Measurements from ENCODE around the gene ZG16B. TPM values are rescaled to one million over a fixed set of nuclear protein-coding genes. Genes with fewer than 3 reads are reported as not detected.

ZG16B gene
- total RNA-seq, 1 experiment from 2014 or later: not detected

DNA sequence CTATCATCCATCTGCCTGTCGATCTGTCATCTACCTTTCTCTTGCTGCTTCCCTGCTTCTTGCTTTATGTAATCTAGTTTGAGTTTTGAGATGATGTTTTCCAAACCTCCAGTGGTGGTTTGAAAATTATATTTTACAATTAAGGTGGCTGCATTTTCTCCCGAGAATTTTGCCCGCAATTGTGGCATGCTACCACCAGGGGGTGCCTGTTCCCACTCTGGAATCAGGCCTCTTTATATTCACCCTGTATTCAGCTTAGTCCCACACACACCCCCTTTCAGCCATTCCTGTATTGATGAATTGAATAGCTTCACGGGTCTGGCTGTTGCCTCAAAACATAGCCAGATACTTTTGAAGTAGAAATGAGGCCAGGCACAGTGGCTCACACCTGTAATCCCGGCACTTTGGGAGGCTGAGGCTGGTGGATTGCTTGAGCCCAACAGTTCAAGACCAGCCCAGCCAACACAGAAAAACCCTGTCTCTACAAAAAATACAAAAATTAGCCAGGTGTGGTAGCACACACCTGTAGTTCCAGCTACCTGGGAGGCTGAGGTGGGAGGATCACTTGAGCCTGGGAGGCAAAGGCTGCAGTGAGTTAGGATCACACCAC is 24.7 kb downstream of the ZG16B start:
- WGBS (ENCODE audit: extremely low coverage, insufficient read length, low lambda C conversion rate): no CpG with 5 or more reads among the region's 5 CpGs
- Histone ChIP-seq H2BK15ac (ENCODE audit: low read depth, low read length) (no peak overlapping the region), H3K4ac (ENCODE audit: low read depth, low read length) (no peak overlapping the region), H2BK5ac (ENCODE audit: insufficient read length, low read length) (no peak overlapping the region), H4K8ac (replicated peaks; ENCODE audit: insufficient read length, low read depth, low read length) (no peak overlapping the region), H3K18ac (ENCODE audit: insufficient read length, low read depth, low read length) (no peak overlapping the region), H3K4me1 (ENCODE audit: insufficient read depth, low read length) (no peaks in the 10 kb centered on the region; the same call in 1 of the 2 replicates), H3K79me1 (ENCODE audit: insufficient read depth, low read depth, low read length, poor library complexity, severe bottlenecking) (no peaks in the 10 kb centered on the region), H2BK120ac (ENCODE audit: low read depth, low read length, poor library complexity, severe bottlenecking) (no peak overlapping the region), H4K5ac (ENCODE audit: insufficient read length, low read depth, low read length) (no peak overlapping the region), H3K9ac (ENCODE audit: extremely low read depth, insufficient read length, low read length) (no peak overlapping the region), H3K9me3 (ENCODE audit: control insufficient read depth, low read depth, low read length) (no peaks in the 10 kb centered on the region), H3K27me3 (ENCODE audit: insufficient read depth, low read length) (no peaks in the 10 kb centered on the region), H2BK20ac (ENCODE audit: low read depth, low read length, poor library complexity, severe bottlenecking) (no peak overlapping the region), H2BK12ac (ENCODE audit: insufficient read length, low read depth, low read length) (no peak overlapping the region), H3K23ac (ENCODE audit: insufficient read length, low read depth, low read length) (no peak overlapping the region), H3T11ph (ENCODE audit: low read length) (no peak overlapping the region), H3K27ac (ENCODE audit: insufficient read length, low read depth, low read length) (no peak overlapping the region), H3K79me2 (ENCODE audit: insufficient read depth, low read length) (no peaks in the 10 kb centered on the region), H4K20me1 (ENCODE audit: control insufficient read depth, insufficient read depth, insufficient read length) (no peaks in the 10 kb centered on the region), H3K14ac (ENCODE audit: insufficient read depth, low read length) (no peak overlapping the region), H2AFZ (ENCODE audit: low read length) (no peak overlapping the region), H2AK5ac (ENCODE audit: insufficient read length, low read length) (no peak overlapping the region), H3K56ac (ENCODE audit: insufficient read length, low read depth, low read length) (no peak overlapping the region), H3K4me2 (ENCODE audit: insufficient read depth, insufficient read length, low read length) (no peak overlapping the region), H3K23me2 (ENCODE audit: insufficient read length, low read depth, low read length, poor library complexity, severe bottlenecking) (peaks cover 5% of the 10 kb centered on the region), H4K91ac (ENCODE audit: insufficient read length, low read depth, low read length) (no peak overlapping the region)
- Mint-ChIP-seq H3K27me3 (ENCODE audit: low read depth) (peaks cover 20% of the 10 kb centered on the region), H3K4me1 (peaks cover 5 to 7% of the 10 kb centered on the region in 2 experiments; a peak in 3 of 4 replicates), H3K27ac (no peak overlapping the region), H3K4me3 (no peak overlapping the region), H3K36me3 (ENCODE audit: insufficient read depth in 1 of 3, low read depth in 3 of 3) (peaks cover 0 to 11% (median 10%) of the 10 kb centered on the region in 3 experiments; a peak in 6 of 7 replicates), H3K9me3 (peaks cover 14 to 15% of the 10 kb centered on the region in 2 experiments)
- DNase-seq: no peak
- peak; percentile 87 for TF ChIP-seq CTCF (conservative IDR thresholded peaks at IDR 0.05)

All from H9 (cell line).